OCI-LY3 (cell line): Measurements from ENCODE around the gene FCRL6.

Experiments
- EZH2phosphoT487 ChIP-seq: fragments of 200-600 bp; shearing (Covaris generic); IDR thresholded peaks from 2 replicates; pipeline ENCODE4 v1.6.1; 2018; ENCODE audit warnings: antibody characterized with exemption, mixed run types, low read depth
- TF ChIP-seq, protein P1 (sequence below): fragments of 200-600, 300-600 bp; sonication (generic); IDR thresholded peaks from 2 replicates; pipeline ENCODE4 v1.5.1; 2014; ENCODE audit warnings: antibody characterized with exemption, low read length, low read depth

DNA sequence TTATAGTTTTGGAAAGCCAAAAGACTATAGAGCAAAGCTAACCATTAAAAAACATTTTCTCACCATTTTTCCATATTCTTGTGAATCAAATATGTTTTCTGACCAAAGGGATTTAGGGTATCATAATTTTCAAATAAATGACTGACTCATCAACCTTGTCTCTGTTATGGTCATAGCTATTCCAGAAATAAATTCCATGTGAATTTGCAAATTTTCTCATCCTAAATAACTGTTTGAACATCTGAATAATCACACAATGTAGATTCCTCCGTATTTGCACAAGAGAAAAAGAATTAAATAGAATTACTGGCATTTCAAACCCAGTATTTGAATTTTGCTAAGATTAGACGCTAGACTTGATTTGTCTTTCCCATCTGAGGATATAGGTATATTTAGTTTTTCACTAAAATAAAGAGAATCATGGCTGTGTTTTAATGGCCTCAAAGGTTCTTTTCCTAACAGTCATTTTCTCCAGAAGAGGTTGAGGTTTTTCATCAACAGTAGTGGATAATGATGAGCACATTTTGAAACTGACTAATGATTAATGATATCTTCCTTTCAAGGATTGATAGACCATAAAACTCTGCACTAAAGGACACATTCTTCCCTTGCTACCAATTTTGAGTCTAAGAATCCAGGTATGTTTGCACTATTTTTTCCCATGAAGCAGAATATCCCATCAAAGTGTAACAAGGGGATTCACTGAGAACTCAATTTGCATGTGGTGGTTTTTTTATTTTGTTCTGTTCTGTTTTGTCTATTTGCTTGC, 30.8 kb upstream of the FCRL6 start:
- TF ChIP-seq, protein P1, sequence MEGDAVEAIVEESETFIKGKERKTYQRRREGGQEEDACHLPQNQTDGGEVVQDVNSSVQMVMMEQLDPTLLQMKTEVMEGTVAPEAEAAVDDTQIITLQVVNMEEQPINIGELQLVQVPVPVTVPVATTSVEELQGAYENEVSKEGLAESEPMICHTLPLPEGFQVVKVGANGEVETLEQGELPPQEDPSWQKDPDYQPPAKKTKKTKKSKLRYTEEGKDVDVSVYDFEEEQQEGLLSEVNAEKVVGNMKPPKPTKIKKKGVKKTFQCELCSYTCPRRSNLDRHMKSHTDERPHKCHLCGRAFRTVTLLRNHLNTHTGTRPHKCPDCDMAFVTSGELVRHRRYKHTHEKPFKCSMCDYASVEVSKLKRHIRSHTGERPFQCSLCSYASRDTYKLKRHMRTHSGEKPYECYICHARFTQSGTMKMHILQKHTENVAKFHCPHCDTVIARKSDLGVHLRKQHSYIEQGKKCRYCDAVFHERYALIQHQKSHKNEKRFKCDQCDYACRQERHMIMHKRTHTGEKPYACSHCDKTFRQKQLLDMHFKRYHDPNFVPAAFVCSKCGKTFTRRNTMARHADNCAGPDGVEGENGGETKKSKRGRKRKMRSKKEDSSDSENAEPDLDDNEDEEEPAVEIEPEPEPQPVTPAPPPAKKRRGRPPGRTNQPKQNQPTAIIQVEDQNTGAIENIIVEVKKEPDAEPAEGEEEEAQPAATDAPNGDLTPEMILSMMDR, result no peak
- TF ChIP-seq EZH2phosphoT487, result no peak
